GM21447 (cell line): ENCODE measurements around the gene REEP6.

Source experiments
- ATAC-seq: cut with Tn5 transposase; IDR thresholded peaks from one replicate; pipeline ENCODE4 v1.9.1; 2021; ENCODE audit not compliant: unreplicated experiment

Gene REEP6

GRCh38 chr19:1456121-1456900 is 34.7 kb upstream of the REEP6 start:
- ATAC-seq = no peak

- no peak for ATAC-seq
Measured at GRCh38 chr19:1457031-1457739, 33.8 kb upstream of the REEP6 start.

GRCh38 chr19:1457892-1458291 is 33.1 kb upstream of the REEP6 start:
- ATAC-seq = no peak

- no peak for ATAC-seq
Measured at GRCh38 chr19:1459479-1459878, 31.5 kb upstream of the REEP6 start.

- no peak for ATAC-seq
Measured at GRCh38 chr19:1460033-1460995, 30.7 kb upstream of the REEP6 start.

GRCh38 chr19:1461862-1462261 is 29.1 kb upstream of the REEP6 start:
- ATAC-seq = no peak

GRCh38 chr19:1465191-1466016 is 25.6 kb upstream of the REEP6 start:
- ATAC-seq = no peak

GRCh38 chr19:1466018-1466460 is 24.9 kb upstream of the REEP6 start:
- ATAC-seq = no peak

- ATAC-seq = no peak
Measured at GRCh38 chr19:1466461-1467214, 24.3 kb upstream of the REEP6 start.

- no peak for ATAC-seq
Measured at GRCh38 chr19:1467215-1467489, 23.8 kb upstream of the REEP6 start.

GRCh38 chr19:1467490-1468273 is 23.3 kb upstream of the REEP6 start:
- ATAC-seq = no peak

- no peak for ATAC-seq
Measured at GRCh38 chr19:1468274-1468820, 22.6 kb upstream of the REEP6 start.

- ATAC-seq = no peak
Measured at GRCh38 chr19:1468821-1469254, 22.1 kb upstream of the REEP6 start.

GRCh38 chr19:1469255-1470054 is 21.5 kb upstream of the REEP6 start:
- ATAC-seq = no peak

GRCh38 chr19:1470055-1470304 is 21.0 kb upstream of the REEP6 start:
- no peak for ATAC-seq

GRCh38 chr19:1470305-1471009 is 20.5 kb upstream of the REEP6 start:
- no peak for ATAC-seq

GRCh38 chr19:1471010-1471514 is 19.9 kb upstream of the REEP6 start:
- no peak for ATAC-seq
